Panc1 (cell line): Measurements from ENCODE around the gene RNU6-7. TPM values are rescaled to one million over a fixed set of nuclear protein-coding genes. Genes with fewer than 3 reads are reported as not detected.
A peak's percentile ranks its signal among the peaks of the same experiment; 100 is the strongest.

Experiments used
- ATAC-seq: fragments of 200-7000 bp; cut with Tn5 transposase; 2 replicates; pipeline ENCODE4 v1.9.1; 2020; ENCODE audit warnings: mild to moderate bottlenecking, moderate library complexity
- BruUV-seq: library from RNA; stranded (reverse); fragments of 400-500 nt; replicated peaks from 2 replicates; lab custom pipeline; 2021; lab: Mats Ljungman, UMichigan
- CTCF ChIA-PET: fragments of 300-600 bp; sonication (Branson Sonifier 250); formaldehyde crosslinking; loops from one replicate; lab custom pipeline; 2022; ENCODE audit warnings: antibody characterized with exemption; lab: Charles Lee
- POLR2A ChIA-PET: fragments of 300-600 bp; sonication (Branson Sonifier 250); formaldehyde crosslinking; loops from one replicate; lab custom pipeline; 2022; ENCODE audit warnings: antibody characterized with exemption; lab: Charles Lee
- DNase-seq: peaks from one replicate; pipeline ENCODE4 v3.0.0-alpha.2; 2010; ENCODE audit warnings: low read depth, low spot score
- H3K27ac ChIP-seq: 2 replicates; pipeline ENCODE4 v1.5.1; 2011; ENCODE audit warnings: mild to moderate bottlenecking, low read length, inconsistent platforms
- H3K27me3 ChIP-seq: fragments of 200-500 bp; sonication (Bioruptor generic); 2 replicates; pipeline ENCODE4 v1.6.0; 2014; ENCODE audit warnings: low read length, inconsistent platforms; ENCODE audit not compliant: control insufficient read depth, insufficient read depth
- H3K36me3 ChIP-seq: fragments of 200-500 bp; sonication (Bioruptor generic); 2 replicates; pipeline ENCODE4 v1.5.1; 2014; ENCODE audit warnings: inconsistent platforms, mild to moderate bottlenecking, low read length, moderate library complexity; ENCODE audit not compliant: control insufficient read depth, insufficient read depth
- H3K4me1 ChIP-seq: 2 replicates; pipeline ENCODE4 v1.5.1; 2011; ENCODE audit warnings: inconsistent platforms, mild to moderate bottlenecking, low read length, moderate library complexity; ENCODE audit not compliant: control insufficient read depth, insufficient read depth
- H3K4me3 ChIP-seq, 2 experiments: 2 replicates each; pipeline ENCODE4 v1.5.1; 2011 to 2012; ENCODE audit warnings: low read depth in 2 of 2, low read length in 2 of 2, mild to moderate bottlenecking in 2 of 2, inconsistent platforms in 1 of 2, moderate library complexity in 1 of 2
- H3K9me3 ChIP-seq: fragments of 200-500 bp; sonication (Bioruptor generic); 2 replicates; pipeline ENCODE4 v1.5.1; 2014; ENCODE audit warnings: low read depth, mild to moderate bottlenecking, inconsistent platforms, low read length, moderate library complexity; ENCODE audit not compliant: control insufficient read depth, insufficient read depth
- CTCF ChIP-seq: fragments of 450-650 bp; IDR thresholded peaks from 2 replicates; pipeline ENCODE4 v1.5.1; 2017; ENCODE audit warnings: mild to moderate bottlenecking
- POLR2AphosphoS5 ChIP-seq: IDR thresholded peaks from 2 replicates; pipeline ENCODE4 v1.6.1; 2012; ENCODE audit warnings: mild to moderate bottlenecking, low read depth, low read length, moderate library complexity
- REST ChIP-seq, 2 experiments: IDR thresholded peaks; 2 replicates each; pipeline ENCODE4 v1.6.1; 2011 to 2012; ENCODE audit warnings: low read depth in 2 of 2, control low read depth in 1 of 2, low read length in 1 of 2, mild to moderate bottlenecking in 1 of 2, moderate library complexity in 1 of 2; ENCODE audit not compliant: insufficient read depth in 1 of 2
- SIN3A ChIP-seq: IDR thresholded peaks from 2 replicates; pipeline ENCODE4 v1.6.1; 2012; ENCODE audit warnings: low read depth, mild to moderate bottlenecking, low read length, moderate library complexity, borderline replicate concordance; ENCODE audit not compliant: insufficient read depth
- TCF7L2 ChIP-seq: IDR thresholded peaks from 2 replicates; pipeline ENCODE4 v1.6.1; 2011; ENCODE audit warnings: mild to moderate bottlenecking, low read depth, low read length, inconsistent platforms
- in situ Hi-C: cut with HindIII; loops from 2 replicates; pipeline ENCODE4 v1.10.0; 2016; ENCODE audit warnings: low sequenced_read_pairs, low pct_unique_long_range_greater_than_20kb
- intact Hi-C: fragments of 100-400 bp; cut with micrococcal nuclease; formaldehyde crosslinking; loops from one replicate; pipeline ENCODE4 v1.10.0; 2022; ENCODE audit not compliant: unreplicated experiment
- total RNA-seq: library from RNA; stranded (reverse); gene quantifications from one replicate; pipeline ENCODE4 v1.2.1, GENCODE V29; 2021; ENCODE audit not compliant: unreplicated experiment

Gene RNU6-7
- total RNA-seq, 1 experiment from 2014 or later, result not detected

GRCh38 chr14:32226056-32226455 lies 24.2 kb downstream of the RNU6-7 start:
- no peak overlapping the region for H3K4me3 ChIP-seq
- no peak overlapping the region for H3K27ac ChIP-seq
- TF ChIP-seq TCF7L2 (no peak), CTCF (no peak), REST (IDR thresholded peaks at IDR 0.05; ENCODE audit: insufficient read depth in 1 of 2, low read depth in 2 of 2, low read length in 1 of 2) (no peak), POLR2AphosphoS5 (no peak), SIN3A (no peak)
- H3K36me3 ChIP-seq, result no peaks in the 10 kb centered on the region
- H3K27me3 ChIP-seq, result no peaks in the 10 kb centered on the region
- DNase-seq (no peak), ATAC-seq (no peak)
- no peaks in the 10 kb centered on the region for H3K4me1 ChIP-seq
- ChIA-PET CTCF (no interaction called here), POLR2A (no interaction called here)
- in situ Hi-C loops (no loop called here), intact Hi-C loops (no loop called here)
- no TSS peak for BruUV-seq
- no peaks in the 10 kb centered on the region for H3K9me3 ChIP-seq

- ChIA-PET POLR2A (no interaction called here), CTCF (no interaction called here)
- no peak overlapping the region for H3K4me3 ChIP-seq
- BruUV-seq, result no TSS peak
- in situ Hi-C loops (no loop called here), intact Hi-C loops (no loop called here)
- ATAC-seq, result peak; percentile 48; the same call in 1 of the 2 replicates
- DNase-seq, result no peak
- TF ChIP-seq POLR2AphosphoS5, result no peak
- TF ChIP-seq CTCF, result no peak
- TF ChIP-seq SIN3A, result no peak
- TF ChIP-seq TCF7L2, result no peak
- no peak for TF ChIP-seq REST (IDR thresholded peaks at IDR 0.05; ENCODE audit: insufficient read depth in 1 of 2, low read depth in 2 of 2, low read length in 1 of 2)
- no peaks in the 10 kb centered on the region for H3K9me3 ChIP-seq
- H3K27ac ChIP-seq, result no peak overlapping the region
- H3K27me3 ChIP-seq, result no peaks in the 10 kb centered on the region
- no peaks in the 10 kb centered on the region for H3K4me1 ChIP-seq
- H3K36me3 ChIP-seq, result no peaks in the 10 kb centered on the region
These were observed 28.3 kb downstream of the RNU6-7 start for GRCh38 chr14:32230181-32230580.
